ENCODE results near the gene TERB1. TPM values are rescaled to one million over a fixed set of nuclear protein-coding genes. Genes with fewer than 3 reads are reported as not detected.

The TERB1 gene
- total and polyA plus RNA-seq, 2 of the 13 experiments (the other 11 are each of a cell fraction or from before 2014, with no cell fraction given): not detected

DNA sequence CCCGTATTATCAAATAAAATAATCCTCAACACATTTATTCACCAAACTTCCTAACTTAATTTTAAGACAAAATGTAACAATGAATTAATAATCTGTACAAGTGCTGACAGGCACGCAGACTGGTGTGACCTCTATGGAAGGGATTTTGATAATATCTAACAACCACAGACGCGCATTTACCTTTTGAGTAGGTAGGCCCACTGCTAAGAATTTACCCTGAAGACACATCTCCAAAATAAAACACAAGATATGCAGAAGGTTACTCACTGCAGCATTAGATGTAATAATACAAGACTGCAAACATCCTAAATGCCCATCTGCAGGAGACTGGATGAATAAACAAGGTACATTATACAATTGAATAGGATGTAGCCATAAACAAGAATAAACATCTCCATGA, 82.1 kb downstream of the TERB1 start:
- TF ChIP-seq ZSCAN12 (CRISPR knock-in tag; IDR thresholded peaks at IDR 0.05) (no peak), EED (CRISPR knock-in tag; IDR thresholded peaks at IDR 0.05) (no peak), REPIN1 (CRISPR knock-in tag; IDR thresholded peaks at IDR 0.05; ENCODE audit: borderline replicate concordance, low read depth) (no peak), ZNF780A (CRISPR knock-in tag; IDR thresholded peaks at IDR 0.05) (no peak), TAF1 (CRISPR knock-in tag; IDR thresholded peaks at IDR 0.05) (no peak), MTA1 (CRISPR knock-in tag; IDR thresholded peaks at IDR 0.05; ENCODE audit: borderline replicate concordance) (no peak), CHD2 (IDR thresholded peaks at IDR 0.05; ENCODE audit: low read depth, low read length) (no peak), SALL2 (CRISPR knock-in tag; IDR thresholded peaks at IDR 0.05) (no peak), HNRNPUL1 (IDR thresholded peaks at IDR 0.05; ENCODE audit: low read depth, low read length) (no peak), ELF1 (CRISPR knock-in tag; IDR thresholded peaks at IDR 0.05) (no peak)
- TF ChIP-seq, protein P1, sequence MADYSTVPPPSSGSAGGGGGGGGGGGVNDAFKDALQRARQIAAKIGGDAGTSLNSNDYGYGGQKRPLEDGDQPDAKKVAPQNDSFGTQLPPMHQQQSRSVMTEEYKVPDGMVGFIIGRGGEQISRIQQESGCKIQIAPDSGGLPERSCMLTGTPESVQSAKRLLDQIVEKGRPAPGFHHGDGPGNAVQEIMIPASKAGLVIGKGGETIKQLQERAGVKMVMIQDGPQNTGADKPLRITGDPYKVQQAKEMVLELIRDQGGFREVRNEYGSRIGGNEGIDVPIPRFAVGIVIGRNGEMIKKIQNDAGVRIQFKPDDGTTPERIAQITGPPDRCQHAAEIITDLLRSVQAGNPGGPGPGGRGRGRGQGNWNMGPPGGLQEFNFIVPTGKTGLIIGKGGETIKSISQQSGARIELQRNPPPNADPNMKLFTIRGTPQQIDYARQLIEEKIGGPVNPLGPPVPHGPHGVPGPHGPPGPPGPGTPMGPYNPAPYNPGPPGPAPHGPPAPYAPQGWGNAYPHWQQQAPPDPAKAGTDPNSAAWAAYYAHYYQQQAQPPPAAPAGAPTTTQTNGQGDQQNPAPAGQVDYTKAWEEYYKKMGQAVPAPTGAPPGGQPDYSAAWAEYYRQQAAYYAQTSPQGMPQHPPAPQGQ (CRISPR knock-in tag; IDR thresholded peaks at IDR 0.05; ENCODE audit: borderline replicate concordance): no peak
- TF ChIP-seq, protein P2, sequence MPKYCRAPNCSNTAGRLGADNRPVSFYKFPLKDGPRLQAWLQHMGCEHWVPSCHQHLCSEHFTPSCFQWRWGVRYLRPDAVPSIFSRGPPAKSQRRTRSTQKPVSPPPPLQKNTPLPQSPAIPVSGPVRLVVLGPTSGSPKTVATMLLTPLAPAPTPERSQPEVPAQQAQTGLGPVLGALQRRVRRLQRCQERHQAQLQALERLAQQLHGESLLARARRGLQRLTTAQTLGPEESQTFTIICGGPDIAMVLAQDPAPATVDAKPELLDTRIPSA (CRISPR knock-in tag; IDR thresholded peaks at IDR 0.05; ENCODE audit: borderline replicate concordance): no peak
- TF ChIP-seq, protein P3, sequence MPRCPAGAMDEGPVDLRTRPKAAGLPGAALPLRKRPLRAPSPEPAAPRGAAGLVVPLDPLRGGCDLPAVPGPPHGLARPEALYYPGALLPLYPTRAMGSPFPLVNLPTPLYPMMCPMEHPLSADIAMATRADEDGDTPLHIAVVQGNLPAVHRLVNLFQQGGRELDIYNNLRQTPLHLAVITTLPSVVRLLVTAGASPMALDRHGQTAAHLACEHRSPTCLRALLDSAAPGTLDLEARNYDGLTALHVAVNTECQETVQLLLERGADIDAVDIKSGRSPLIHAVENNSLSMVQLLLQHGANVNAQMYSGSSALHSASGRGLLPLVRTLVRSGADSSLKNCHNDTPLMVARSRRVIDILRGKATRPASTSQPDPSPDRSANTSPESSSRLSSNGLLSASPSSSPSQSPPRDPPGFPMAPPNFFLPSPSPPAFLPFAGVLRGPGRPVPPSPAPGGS (CRISPR knock-in tag; IDR thresholded peaks at IDR 0.05): no peak
- TF ChIP-seq, protein P4, sequence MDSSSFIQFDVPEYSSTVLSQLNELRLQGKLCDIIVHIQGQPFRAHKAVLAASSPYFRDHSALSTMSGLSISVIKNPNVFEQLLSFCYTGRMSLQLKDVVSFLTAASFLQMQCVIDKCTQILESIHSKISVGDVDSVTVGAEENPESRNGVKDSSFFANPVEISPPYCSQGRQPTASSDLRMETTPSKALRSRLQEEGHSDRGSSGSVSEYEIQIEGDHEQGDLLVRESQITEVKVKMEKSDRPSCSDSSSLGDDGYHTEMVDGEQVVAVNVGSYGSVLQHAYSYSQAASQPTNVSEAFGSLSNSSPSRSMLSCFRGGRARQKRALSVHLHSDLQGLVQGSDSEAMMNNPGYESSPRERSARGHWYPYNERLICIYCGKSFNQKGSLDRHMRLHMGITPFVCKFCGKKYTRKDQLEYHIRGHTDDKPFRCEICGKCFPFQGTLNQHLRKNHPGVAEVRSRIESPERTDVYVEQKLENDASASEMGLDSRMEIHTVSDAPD (CRISPR knock-in tag; IDR thresholded peaks at IDR 0.05): no peak
- WGBS (ENCODE audit: low lambda C conversion rate): 97% methylated on average over 4 of the region's 4 CpGs
- intact Hi-C loops (cut with micrococcal nuclease; ENCODE audit: unreplicated experiment): no loop called here
- FAIRE-seq (peak; percentile 32), DNase-seq (ENCODE audit: low spot score) (no peak), ATAC-seq (no peak)
- Histone ChIP-seq H3K4me1 (ENCODE audit: insufficient read depth, low read length) (peaks cover 12% of the 10 kb centered on the region), H3K27ac (ENCODE audit: extremely low read length, insufficient read depth, low read length) (no peak overlapping the region), H3K4me3 (replicated peaks in 1 of 3; ENCODE audit: insufficient read depth in 1 of 3, low read depth in 2 of 3, low read length in 3 of 3) (no peak overlapping the region), H3K79me2 (ENCODE audit: insufficient read depth, low read length) (no peaks in the 10 kb centered on the region), H3K9ac (ENCODE audit: insufficient read depth, low read depth, low read length) (no peak overlapping the region), H3K9me3 (ENCODE audit: low read length) (no peaks in the 10 kb centered on the region), H4K20me1 (ENCODE audit: insufficient read depth, low read length) (no peaks in the 10 kb centered on the region), H3K27me3 (ENCODE audit: control insufficient read depth in 1 of 2, insufficient read depth in 2 of 2, low read length in 2 of 2) (no peaks in the 10 kb centered on the region; a peak in 1 of 5 replicates), H3K36me3 (replicated peaks in 1 of 2; ENCODE audit: control insufficient read depth in 1 of 2, insufficient read depth in 2 of 2, low read length in 2 of 2) (peaks cover 8 to 27% of the 10 kb centered on the region in 2 experiments), H2AFZ (ENCODE audit: low read length) (no peak overlapping the region), H3K4me2 (ENCODE audit: low read depth, low read length) (no peak overlapping the region)
- POLR2A ChIA-PET: no interaction called here
- in situ Hi-C loops (cut with HindIII; ENCODE audit: extremely low pct_ligation_motif_present, low pct_unique_long_range_greater_than_20kb): no loop called here
- CTCF ChIA-PET (ENCODE audit: low intra/inter-chr PET ratio, low total read pairs): no interaction called here
- no TSS peak for BruUV-seq (replicated peaks)
